HG03520 (cell line): Measurements from ENCODE around the gene CCBE1.
"Not testable (repeated sequence)": the region's sequence is repeated elsewhere in the genome, so short reads cannot be mapped to it uniquely, and the experiment has no call there.

Source experiments
- ATAC-seq: cut with Tn5 transposase; IDR thresholded peaks from one replicate; pipeline ENCODE4 v1.9.1; 2021; ENCODE audit warnings: mild to moderate bottlenecking, moderate library complexity; ENCODE audit not compliant: unreplicated experiment

The CCBE1 gene

DNA sequence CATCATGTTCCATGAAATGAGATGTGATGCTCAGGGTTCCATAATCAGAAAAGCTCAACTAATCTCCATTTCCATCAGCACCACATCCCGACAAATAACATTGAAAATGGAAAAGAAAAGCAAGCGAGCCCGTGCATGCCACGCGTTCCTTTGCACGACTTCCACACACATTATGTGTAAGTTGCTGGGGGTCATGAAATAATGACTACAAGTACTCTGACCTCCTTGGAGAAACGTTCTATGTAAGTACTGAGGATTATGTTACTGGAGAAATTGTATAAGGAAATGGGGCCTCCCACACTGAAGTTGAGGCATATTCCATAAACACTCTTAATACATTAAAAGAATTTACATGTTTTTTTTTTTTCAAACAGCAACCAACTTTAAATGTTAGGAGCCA lies 38.3 kb downstream of the CCBE1 start:
- ATAC-seq = no peak

- ATAC-seq = no peak
These were observed 40.2 kb downstream of the CCBE1 start for GRCh38 chr18:59657012-59657411.

DNA sequence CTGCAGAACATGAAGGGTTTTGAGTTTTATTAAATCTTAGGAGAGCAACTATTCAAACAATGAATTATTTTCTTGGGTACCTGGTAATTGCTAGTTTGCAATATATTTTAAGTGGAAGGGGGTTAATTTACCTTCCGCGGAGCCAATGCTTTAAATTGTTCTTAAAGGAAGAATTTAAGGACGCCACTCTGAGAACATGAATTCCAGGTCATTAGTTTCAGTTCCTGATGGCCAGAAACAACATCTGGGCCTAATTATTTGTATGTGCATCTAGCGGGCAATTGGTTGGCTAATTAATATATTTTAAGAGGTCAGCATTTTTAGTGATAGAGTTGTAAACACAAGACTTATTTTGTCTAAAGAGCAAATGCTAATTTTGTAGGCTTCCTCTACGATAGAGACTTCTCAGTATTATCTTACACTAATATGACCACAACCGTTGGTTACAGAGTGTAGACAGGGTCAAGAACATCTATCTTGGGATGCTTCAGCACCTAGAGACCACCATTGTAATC lies 40.8 kb downstream of the CCBE1 start:
- ATAC-seq = no peak

DNA sequence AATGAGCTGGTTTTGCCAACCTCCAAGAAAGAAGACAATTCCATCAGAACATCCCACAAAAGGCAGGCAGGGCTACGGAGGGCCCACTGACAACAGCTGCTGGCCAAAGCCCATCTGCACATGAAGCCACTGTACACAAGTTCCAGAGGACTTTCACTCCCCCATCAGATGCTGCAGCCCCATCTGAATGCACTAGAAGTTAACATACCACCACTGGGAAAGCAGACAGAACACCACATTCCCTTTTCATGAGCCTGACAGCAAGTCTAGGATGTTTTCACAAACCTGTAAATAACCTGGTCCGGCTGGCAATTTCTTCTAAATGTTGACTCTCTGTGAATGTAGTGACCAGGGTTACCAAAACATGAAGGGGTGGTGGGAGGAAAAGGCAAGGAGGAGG lies 41.5 kb downstream of the CCBE1 start:
- no peak for ATAC-seq

GRCh38 chr18:59651071-59651470 lies 46.2 kb downstream of the CCBE1 start:
- ATAC-seq = no peak

DNA sequence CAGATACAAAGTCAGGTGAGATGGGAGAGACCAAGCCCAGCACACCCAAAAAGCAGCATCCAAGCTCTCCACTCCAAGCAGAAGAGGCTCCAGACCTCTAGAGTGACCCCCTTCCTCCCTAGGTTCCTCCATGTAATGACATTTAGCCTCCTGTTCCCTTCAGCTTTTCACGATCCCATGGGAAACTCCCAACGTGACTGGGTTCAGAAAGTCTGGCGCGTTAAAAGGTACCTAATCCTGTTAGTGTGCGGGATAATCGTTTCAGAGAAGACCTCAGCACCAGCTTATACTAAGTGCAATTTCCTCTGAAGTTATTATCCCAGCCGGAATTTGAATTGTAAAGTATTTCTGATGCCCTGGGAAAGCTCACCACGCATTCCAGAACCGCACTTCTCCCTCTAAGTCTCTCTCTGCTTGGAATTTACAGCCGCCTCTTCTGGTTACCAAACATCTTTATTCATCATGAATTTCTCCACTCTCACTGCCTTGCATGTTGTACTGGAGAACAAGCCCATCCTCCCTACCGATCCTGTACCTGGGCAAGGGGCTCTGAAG lies 46.9 kb downstream of the CCBE1 start:
- ATAC-seq = no peak

DNA sequence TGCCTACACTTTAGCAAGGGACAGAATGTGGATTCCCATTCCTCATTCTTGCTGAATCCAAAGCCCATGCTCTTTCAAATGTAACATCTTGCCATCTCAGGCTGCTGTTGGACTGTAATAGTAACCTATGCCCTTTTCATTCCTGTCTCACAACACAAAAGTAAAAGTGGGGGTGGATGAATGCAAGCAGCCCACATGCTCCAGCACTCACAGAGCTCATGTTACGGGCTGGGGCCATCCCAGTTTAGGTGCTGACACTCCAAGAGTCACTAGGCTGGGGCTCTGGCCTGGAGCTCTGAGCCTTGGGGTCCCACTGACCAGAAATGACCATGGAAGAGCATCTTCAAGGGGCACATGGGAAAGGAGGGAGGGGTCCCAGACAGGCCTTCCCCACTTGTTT lies 47.6 kb downstream of the CCBE1 start:
- no peak for ATAC-seq

DNA sequence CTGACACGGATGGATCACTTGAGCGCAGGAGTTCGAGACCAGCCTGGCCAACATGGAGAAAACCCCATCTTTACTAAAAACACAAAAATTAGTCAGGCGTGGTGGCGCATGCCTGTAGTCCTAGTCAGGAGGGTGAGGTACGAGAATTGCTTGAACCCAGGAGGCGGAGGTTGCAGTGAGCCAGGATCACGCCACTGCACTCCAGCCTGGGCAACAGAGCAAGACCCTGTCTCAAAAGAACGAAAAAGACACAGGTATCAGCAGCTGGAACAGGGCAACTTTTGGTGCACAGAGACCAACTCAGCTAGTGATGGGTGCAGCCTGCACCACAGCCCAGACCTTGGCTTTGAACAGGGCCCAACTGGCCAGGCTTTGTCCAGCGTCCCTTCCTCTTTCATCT lies 48.8 kb downstream of the CCBE1 start:
- ATAC-seq = not testable (repeated sequence)

GRCh38 chr18:59646963-59647307 lies 50.3 kb downstream of the CCBE1 start:
- no peak for ATAC-seq

DNA sequence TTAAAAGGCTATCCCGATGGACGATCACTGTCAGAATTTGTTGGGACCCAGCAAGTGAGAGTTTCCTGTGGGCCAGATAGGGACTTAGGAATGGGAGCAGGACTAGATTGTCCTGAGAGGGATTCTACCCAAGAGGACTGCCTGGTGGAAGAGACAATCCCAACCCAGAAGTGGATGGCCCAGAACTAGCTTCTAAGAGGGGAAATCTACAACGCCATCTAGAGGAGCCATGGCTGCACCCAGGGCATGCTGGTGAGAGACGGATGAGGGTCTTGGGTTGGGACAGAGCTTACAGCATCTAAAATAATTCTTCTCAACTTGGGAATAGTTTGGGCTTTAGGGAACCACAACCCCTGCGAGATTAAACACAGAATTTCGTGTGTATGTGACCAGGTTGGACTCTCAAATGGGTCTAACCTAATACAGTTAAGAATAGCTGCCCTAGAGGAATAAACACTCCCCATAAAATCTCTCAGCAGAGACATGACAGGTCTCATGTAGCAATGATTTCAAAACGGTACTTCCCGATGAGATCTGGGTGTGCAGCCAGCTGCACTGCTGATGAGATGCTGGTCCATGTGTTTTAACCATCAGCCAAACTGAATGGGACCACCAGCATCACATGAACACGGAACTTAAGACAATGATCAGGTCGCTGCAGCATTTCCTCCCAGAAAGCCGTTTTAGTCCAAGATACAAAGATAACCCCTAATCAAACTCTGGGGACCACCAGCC lies 50.8 kb downstream of the CCBE1 start:
- ATAC-seq = no peak

DNA sequence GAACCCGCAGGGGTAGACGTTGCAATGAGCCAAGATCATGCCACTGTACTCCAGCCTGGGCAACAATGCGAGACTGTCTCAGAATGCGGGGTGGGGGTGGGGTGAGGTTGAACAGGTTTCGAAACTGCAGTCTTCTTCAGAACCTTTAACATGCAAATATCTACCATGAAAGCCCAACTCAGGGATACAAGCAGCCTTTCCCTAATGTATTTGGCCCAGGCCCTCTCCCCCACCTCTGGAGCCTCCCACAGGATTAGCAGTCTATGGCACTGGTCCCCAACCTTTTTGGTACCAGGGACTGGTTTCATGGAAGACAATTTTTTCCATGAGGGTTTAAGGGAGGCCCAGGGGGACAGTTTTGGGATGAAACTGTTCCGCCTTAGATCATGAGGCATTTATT lies 53.5 kb downstream of the CCBE1 start:
- no peak for ATAC-seq

DNA sequence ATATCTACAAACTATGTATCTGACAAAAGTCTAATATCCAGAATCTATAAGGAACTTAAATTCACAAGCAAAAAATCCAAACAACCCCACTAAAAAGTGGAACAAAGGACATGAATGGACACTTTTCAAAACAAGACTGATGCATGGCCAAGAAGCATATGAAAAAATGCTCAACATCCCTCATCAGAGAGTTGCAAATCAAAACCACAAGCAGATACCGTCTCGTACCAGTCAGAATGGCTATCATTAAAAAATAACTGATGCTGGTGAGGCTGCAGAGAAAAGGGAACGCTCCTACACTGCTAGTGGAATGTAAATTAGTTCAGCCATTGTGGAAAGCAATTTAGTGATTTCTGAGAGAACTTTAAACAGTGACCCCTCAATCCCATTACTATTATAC lies 56.5 kb downstream of the CCBE1 start:
- no peak for ATAC-seq

DNA sequence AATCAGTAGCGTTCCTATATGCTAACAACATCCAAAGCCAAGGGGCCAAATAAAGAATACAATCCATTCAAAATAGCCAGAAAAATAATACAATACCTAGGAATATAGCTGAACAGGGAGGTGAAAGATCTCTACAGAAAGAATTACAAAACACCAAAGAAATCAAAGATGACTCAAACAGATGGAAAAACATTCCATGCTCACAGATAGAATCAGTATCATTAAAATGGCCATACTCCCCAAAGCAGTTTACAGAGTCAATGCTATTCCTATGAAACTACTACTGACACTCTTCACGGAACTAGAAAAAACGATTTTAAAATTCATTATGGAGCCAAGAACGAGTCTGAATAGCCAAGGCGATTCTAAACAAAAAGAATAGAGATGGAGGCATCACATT lies 57.4 kb downstream of the CCBE1 start:
- no peak for ATAC-seq

DNA sequence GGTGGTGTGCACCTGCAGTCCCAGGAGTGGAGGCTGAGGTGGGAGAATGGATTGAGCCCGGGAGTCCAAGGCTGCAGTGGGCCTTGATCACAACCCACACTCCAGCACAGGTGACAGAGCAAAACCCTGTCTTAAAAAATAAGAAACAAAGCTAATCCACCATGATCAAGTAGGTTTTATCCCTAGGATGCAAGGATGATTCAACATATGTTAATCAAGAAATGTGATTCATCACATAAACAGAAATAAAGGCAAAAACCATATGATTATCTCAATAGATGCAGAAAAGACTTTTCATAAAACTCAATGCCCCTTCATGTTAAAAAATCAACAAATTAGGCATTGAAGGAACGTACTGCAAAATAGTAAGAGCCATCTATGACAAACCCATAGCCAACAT lies 58.1 kb downstream of the CCBE1 start:
- ATAC-seq = no peak

DNA sequence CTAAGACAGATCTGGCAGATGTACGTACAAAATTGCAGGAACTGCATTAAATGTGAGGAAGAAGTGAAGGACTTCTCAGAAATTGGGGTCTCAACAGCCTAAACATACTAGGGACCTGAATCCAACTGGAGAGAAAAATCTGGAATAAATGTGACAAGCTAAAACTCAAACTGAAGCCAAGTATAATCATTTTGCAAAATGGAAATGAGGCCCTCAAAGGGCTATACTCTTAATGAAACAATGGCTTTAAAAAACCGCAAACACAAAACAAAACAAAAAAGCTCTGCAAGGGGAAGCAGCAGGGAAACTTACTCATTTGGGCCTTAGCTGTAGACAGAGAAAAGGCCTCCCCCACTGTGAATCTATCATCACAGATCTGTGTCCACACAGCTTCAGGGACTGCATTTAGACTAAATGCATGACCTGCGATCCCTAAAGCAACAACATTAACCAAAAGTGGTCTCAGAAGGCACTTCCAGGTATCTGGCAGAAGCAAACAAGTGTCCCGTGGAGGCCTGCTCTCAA lies 63.2 kb downstream of the CCBE1 start:
- no peak for ATAC-seq

GRCh38 chr18:59633317-59633716 lies 63.9 kb downstream of the CCBE1 start:
- ATAC-seq = no peak

DNA sequence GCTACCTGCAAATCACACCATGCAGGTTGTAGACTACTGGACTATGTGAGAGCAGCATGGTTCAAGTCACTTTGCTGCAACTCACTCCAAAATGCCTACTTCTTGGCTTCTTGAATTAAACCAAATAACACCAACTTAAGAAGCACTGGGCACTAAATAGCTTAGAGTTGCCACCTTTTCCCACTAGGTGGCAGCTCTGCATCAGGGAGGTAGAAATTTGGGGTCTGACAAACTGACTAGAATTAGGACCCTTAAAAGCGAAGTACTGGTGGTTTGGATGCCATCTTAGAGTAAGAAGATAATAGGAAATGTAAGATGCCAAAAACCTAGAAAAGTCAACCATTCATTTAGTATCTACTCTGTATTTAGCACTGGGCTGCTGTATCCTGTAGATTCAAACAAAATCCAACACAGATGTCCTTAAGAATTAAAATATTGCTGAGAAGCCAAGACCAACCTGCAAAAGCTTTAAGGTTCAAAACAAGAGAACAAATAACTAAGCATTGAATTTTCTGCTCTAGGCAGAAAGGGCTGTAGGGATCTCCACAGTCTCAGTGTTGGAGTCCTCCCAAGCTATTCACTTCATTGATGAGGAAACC lies 65.5 kb downstream of the CCBE1 start:
- ATAC-seq = no peak

DNA sequence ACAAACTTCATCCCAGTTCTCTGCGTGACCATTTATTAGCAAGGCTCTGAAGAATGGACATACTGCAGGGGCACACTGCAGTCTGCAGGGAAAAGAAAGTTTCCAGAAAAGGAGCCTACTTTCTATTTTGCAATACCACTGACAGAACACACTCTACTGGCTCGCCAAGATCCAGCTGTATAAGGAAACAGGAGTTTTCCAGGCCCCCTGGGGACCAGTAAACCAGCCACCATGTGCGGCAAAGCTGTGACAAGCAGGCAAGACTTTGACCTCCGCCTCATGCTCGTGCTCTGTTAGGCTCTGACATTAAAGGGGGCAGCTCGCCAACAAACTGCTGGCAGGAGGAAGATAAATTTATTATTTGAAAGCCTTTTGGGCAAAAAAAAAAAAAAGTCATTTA lies 67.3 kb downstream of the CCBE1 start:
- no peak for ATAC-seq

GRCh38 chr18:59628995-59629394 lies 68.2 kb downstream of the CCBE1 start:
- no peak for ATAC-seq

- ATAC-seq = no peak
These were observed 69.8 kb downstream of the CCBE1 start for GRCh38 chr18:59627414-59627813.

DNA sequence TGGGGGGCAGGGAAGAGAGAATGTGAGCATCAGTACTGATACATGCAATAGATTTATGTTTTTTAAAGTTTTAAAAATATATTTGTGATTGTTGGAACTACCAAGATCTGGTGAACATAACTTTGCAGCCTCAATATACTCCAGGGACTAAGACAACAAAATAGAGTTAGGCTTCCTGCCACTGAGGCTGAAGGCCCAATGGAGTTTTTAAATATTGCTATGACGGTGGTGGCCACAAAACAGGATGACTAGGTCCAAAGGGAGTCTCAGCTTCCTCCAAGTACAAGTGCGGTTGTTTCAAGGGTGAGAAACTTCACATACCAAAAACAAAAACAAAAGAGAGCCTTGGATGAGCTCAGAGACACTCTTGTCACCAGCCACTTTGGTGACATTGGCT lies 72.9 kb downstream of the CCBE1 start:
- ATAC-seq = no peak
